SH-SY5Y (cell line): ENCODE measurements around the gene FBXO5.

ENCODE experiments used
- GATA2 ChIP-seq: IDR thresholded peaks from 2 replicates; pipeline ENCODE4 v1.6.1; 2011; ENCODE audit warnings: mild to moderate bottlenecking, low read depth, low read length
- GATA3 ChIP-seq: IDR thresholded peaks from 2 replicates; pipeline ENCODE4 v1.6.1; 2011; ENCODE audit warnings: low read depth, mild to moderate bottlenecking, low read length, moderate library complexity

DNA sequence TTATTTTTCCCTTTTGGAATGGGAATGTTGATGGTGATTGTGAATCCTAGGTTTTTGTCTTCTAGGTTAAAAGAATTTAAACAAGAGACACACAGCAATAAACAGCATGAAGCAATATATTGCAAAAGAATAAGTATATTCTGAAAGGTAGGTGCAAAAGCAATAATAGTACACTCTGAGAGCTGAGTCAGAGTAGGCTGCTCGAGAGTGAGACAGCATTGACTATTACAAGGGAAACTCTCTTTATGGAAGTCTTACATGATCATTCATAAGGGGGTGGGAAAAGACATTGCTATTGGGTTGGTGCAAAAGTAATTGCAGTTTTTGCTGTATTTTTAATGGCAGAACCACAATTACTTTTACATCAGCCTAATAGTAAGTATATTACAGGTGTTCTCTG lies 25.0 kb downstream of the FBXO5 start:
- TF ChIP-seq GATA3 (no peak), GATA2 (no peak)
